ENCODE results near the gene B3GNT7. TPM values are rescaled to one million over a fixed set of nuclear protein-coding genes. Genes with fewer than 3 reads are reported as not detected.

Gene B3GNT7
- total and polyA plus RNA-seq, 2 experiments from 2014 or later: not detected

- Histone ChIP-seq H3K79me2 (ENCODE audit: insufficient read depth) (no peaks in the 10 kb centered on the region), H3K36me3 (ENCODE audit: low read depth) (no peaks in the 10 kb centered on the region), H4K20me1 (ENCODE audit: insufficient read depth) (no peaks in the 10 kb centered on the region), H3K4me3 (no peak overlapping the region), H3K9me2 (ENCODE audit: insufficient read depth) (no peaks in the 10 kb centered on the region), H3K4me2 (ENCODE audit: unreplicated experiment) (no peak overlapping the region), H3K9me3 (ENCODE audit: low read depth) (peaks cover under 1% of the 10 kb centered on the region), H3K9ac (no peak overlapping the region), H3K27me3 (replicated peaks; ENCODE audit: insufficient read depth) (no peaks in the 10 kb centered on the region), H2AFZ (no peak overlapping the region), H3F3A (ENCODE audit: insufficient read depth) (no peaks in the 10 kb centered on the region), H3K4me1 (ENCODE audit: insufficient read depth) (no peaks in the 10 kb centered on the region), H3K27ac (no peak overlapping the region)
- TF ChIP-seq EZH2 (IDR thresholded peaks at IDR 0.05; ENCODE audit: insufficient read depth, poor library complexity, severe bottlenecking) (no peak), EZH2phosphoT487 (IDR thresholded peaks at IDR 0.05; ENCODE audit: insufficient read depth, low read depth) (no peak)
- DNase-seq: no peak
- in situ Hi-C loops (cut with MboI): no loop called here
- 79 to 80% methylated on average over 19 to 21 of the region's 21 CpGs for WGBS, 2 experiments (ENCODE audit: low coverage in 1 of 2, low lambda C conversion rate in 2 of 2, missing lambda C conversion rate in 2 of 2)
These were observed 16.0 kb upstream of the B3GNT7 start for GRCh38 chr2:231379266-231380215.

- Histone ChIP-seq H3F3A (ENCODE audit: insufficient read depth) (peaks cover 4% of the 10 kb centered on the region; the same call in 1 of the 2 replicates), H3K9me3 (ENCODE audit: low read depth) (peaks cover 3% of the 10 kb centered on the region), H3K36me3 (ENCODE audit: low read depth) (no peaks in the 10 kb centered on the region), H3K9me2 (ENCODE audit: insufficient read depth) (no peaks in the 10 kb centered on the region), H3K27ac (no peak overlapping the region), H3K4me3 (no peak overlapping the region), H2AFZ (no peak overlapping the region), H3K27me3 (replicated peaks; ENCODE audit: insufficient read depth) (no peaks in the 10 kb centered on the region), H3K79me2 (ENCODE audit: insufficient read depth) (no peaks in the 10 kb centered on the region), H4K20me1 (ENCODE audit: insufficient read depth) (no peaks in the 10 kb centered on the region), H3K4me2 (ENCODE audit: unreplicated experiment) (no peak overlapping the region), H3K9ac (no peak overlapping the region), H3K4me1 (ENCODE audit: insufficient read depth) (no peaks in the 10 kb centered on the region)
- in situ Hi-C loops (cut with MboI): no loop called here
- TF ChIP-seq EZH2phosphoT487 (IDR thresholded peaks at IDR 0.05; ENCODE audit: insufficient read depth, low read depth) (no peak), EZH2 (IDR thresholded peaks at IDR 0.05; ENCODE audit: insufficient read depth, poor library complexity, severe bottlenecking) (no peak)
- no peak for DNase-seq
- WGBS, 2 experiments (ENCODE audit: low coverage in 1 of 2, low lambda C conversion rate in 2 of 2, missing lambda C conversion rate in 2 of 2): 76 to 78% methylated on average over 10 of the region's 10 CpGs
These were observed 15.2 kb upstream of the B3GNT7 start for GRCh38 chr2:231380307-231380706.

- H2AFZ ChIP-seq: no peak overlapping the region
- no peak overlapping the region for H3K4me2 ChIP-seq (ENCODE audit: unreplicated experiment)
- peaks cover 4% of the 10 kb centered on the region; the same call in 1 of the 2 replicates for H3F3A ChIP-seq (ENCODE audit: insufficient read depth)
- H3K9ac ChIP-seq: no peak overlapping the region
- no peaks in the 10 kb centered on the region for H3K27me3 ChIP-seq (replicated peaks; ENCODE audit: insufficient read depth)
- no peak for DNase-seq
- no peaks in the 10 kb centered on the region for H3K36me3 ChIP-seq (ENCODE audit: low read depth)
- H3K27ac ChIP-seq: no peak overlapping the region
- TF ChIP-seq EZH2phosphoT487 (IDR thresholded peaks at IDR 0.05; ENCODE audit: insufficient read depth, low read depth): no peak
- TF ChIP-seq EZH2 (IDR thresholded peaks at IDR 0.05; ENCODE audit: insufficient read depth, poor library complexity, severe bottlenecking): no peak
- H3K79me2 ChIP-seq (ENCODE audit: insufficient read depth): no peaks in the 10 kb centered on the region
- peaks cover 2% of the 10 kb centered on the region; the same call in 1 of the 2 replicates for H3K4me1 ChIP-seq (ENCODE audit: insufficient read depth)
- peaks cover 3% of the 10 kb centered on the region for H3K9me3 ChIP-seq (ENCODE audit: low read depth)
- no peaks in the 10 kb centered on the region for H4K20me1 ChIP-seq (ENCODE audit: insufficient read depth)
- no peak overlapping the region for H3K4me3 ChIP-seq
- no peaks in the 10 kb centered on the region for H3K9me2 ChIP-seq (ENCODE audit: insufficient read depth)
- WGBS, 2 experiments (ENCODE audit: low coverage in 1 of 2, low lambda C conversion rate in 2 of 2, missing lambda C conversion rate in 2 of 2): 75 to 80% methylated on average over 5 of the region's 5 CpGs
- in situ Hi-C loops (cut with MboI): no loop called here
These were observed 14.3 kb upstream of the B3GNT7 start for GRCh38 chr2:231380991-231381847.

- in situ Hi-C loops (cut with MboI): no loop called here
- no peaks in the 10 kb centered on the region for H3K79me2 ChIP-seq (ENCODE audit: insufficient read depth)
- 65 to 69% methylated on average over 8 of the region's 8 CpGs for WGBS, 2 experiments (ENCODE audit: low coverage in 1 of 2, low lambda C conversion rate in 2 of 2, missing lambda C conversion rate in 2 of 2)
These were observed 13.4 kb upstream of the B3GNT7 start for GRCh38 chr2:231382116-231382515.

More at GRCh38 chr2:231382116-231382515, 13.4 kb upstream of the B3GNT7 start:
- H2AFZ ChIP-seq: no peak overlapping the region
- no peak for DNase-seq
- peaks cover 3% of the 10 kb centered on the region for H3K9me3 ChIP-seq (ENCODE audit: low read depth)
- no peak overlapping the region for H3K9ac ChIP-seq
- H3K36me3 ChIP-seq (ENCODE audit: low read depth): no peaks in the 10 kb centered on the region
- H3K9me2 ChIP-seq (ENCODE audit: insufficient read depth): no peaks in the 10 kb centered on the region
- H3K4me3 ChIP-seq: no peak overlapping the region
- no peak for TF ChIP-seq EZH2phosphoT487 (IDR thresholded peaks at IDR 0.05; ENCODE audit: insufficient read depth, low read depth)
- no peak for TF ChIP-seq EZH2 (IDR thresholded peaks at IDR 0.05; ENCODE audit: insufficient read depth, poor library complexity, severe bottlenecking)
- H3K4me1 ChIP-seq (ENCODE audit: insufficient read depth): peaks cover 11% of the 10 kb centered on the region
- H4K20me1 ChIP-seq (ENCODE audit: insufficient read depth): no peaks in the 10 kb centered on the region
- H3K4me2 ChIP-seq (ENCODE audit: unreplicated experiment): no peak overlapping the region
- H3F3A ChIP-seq (ENCODE audit: insufficient read depth): peaks cover 10% of the 10 kb centered on the region; the same call in 1 of the 2 replicates
- no peak overlapping the region for H3K27ac ChIP-seq
- H3K27me3 ChIP-seq (replicated peaks; ENCODE audit: insufficient read depth): no peaks in the 10 kb centered on the region

Measured in GM23248 (cell line).